NCI-H446 treated with DMSO at 0.1 percent for 48 hours (cell line): Measurements from ENCODE around the gene DLGAP4.

ENCODE experiments used
- DNase-seq: peaks from one replicate; lab custom pipeline; 2025; lab: John Stamatoyannopoulos, UW

Gene DLGAP4

DNA sequence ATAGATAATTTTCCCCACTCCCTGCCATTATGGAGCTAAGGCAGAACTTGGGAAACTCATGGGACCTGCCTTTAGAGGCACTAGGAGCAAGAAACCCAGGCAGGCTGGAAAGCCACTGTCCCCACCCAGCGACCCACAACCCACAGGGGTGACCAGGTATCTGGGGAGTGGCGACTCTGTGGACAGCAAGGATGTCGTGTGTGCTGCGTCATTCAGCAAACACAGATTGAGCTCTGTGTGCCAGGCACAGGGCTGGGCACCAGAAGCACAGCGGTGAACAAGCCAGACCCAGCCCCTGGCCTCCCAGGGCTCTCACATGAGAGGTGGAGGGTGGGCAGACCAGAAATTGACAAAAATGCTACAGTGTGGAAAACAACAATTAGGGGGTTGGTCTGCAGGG is 27.7 kb downstream of the DLGAP4 start:
- DNase-seq: no peak

DNA sequence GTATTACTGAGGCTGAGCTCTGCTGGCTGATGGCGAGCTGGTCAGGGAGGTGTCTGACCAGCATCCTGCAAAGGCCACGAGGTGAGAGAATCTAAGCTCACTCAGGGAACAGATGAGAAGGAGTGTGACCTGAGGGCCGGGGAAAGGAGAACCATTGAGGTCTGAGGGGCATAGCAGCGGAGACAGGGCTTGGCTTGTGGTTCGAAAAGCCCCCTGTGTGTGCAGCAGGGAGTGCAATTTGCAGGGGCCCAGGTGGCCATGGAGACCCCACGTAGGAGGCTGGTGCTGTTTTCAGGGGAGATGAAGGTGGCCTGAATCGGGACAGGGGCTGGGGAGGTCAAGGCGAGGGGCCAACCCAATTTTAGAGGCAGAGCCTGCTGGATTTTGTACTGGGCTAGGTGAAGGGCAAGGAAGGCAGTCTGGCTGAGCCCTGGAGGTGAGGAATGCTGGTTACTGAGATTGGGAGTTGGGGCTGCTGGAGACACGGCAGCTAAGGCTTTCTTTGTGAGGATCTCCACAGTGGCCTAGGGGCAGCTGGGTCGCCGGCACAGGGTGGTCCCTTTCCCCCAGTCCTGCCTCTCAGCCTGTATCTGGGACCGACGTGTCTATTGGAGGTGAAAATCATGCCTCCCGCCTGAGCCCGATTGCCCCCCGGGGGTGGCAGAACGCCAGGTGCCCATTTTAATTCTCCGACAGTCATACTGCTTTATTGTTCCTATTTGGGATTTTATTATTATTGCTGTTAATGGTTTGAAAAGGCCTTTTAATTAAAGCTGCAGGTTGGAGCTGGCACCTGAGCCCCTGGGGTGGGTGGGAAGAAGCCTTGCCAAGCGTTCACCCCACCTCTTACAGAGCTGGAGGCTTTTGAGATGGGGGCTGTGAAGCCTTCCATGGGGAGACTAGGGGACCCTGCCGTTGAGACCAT is 28.4 kb downstream of the DLGAP4 start:
- DNase-seq: no peak

DNA sequence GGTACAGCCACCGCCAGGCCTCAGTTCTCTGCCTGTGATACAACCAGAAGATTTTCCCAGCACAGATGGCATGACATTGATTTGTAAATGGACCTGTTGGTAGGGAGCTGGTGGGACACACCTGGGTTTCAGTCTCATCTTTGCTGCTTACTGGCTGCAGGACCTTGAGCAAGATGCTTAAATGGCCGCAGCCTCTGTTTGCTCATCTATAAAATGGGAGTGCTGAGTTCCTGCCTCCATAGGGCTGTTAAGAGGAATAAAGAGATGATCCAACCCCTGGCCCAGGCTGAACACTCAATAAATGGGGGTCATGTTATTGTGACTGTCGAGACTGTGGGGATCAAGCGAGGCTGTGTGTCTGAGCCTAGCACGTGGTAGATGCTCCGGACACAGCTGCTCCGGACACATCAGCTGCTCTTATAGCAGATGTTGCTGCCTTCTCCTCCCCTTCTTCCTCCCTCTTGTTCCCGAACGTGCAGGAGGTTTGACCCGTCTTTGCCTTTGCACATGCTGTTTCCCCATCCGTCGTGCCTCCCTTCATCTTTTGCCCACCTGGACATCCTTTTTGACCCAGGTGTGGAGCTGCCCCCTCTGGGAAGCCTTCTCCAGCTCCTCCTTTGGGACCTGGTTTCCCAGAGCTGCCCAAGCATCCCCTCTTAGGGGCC is 29.2 kb downstream of the DLGAP4 start:
- DNase-seq: no peak

DNA sequence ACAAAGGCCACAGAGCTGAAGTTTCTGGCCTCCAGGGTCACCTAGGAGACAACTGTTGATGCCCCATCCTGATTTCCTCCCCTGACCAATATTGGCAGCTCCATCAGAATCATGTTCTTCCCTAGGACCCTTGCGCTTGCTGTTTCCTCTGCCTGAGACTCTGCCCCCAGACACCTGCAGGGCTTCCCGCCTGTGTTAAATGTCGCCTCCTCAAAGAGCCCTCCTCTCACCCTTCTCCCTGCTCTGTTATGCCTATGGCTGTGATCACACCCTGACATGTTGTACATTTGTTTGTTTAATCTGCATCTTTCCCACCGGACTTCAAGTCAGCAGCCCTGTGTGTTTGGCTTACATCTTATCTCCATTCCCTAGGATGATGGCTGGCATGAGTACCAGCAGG is 30.1 kb downstream of the DLGAP4 start:
- no peak for DNase-seq

DNA sequence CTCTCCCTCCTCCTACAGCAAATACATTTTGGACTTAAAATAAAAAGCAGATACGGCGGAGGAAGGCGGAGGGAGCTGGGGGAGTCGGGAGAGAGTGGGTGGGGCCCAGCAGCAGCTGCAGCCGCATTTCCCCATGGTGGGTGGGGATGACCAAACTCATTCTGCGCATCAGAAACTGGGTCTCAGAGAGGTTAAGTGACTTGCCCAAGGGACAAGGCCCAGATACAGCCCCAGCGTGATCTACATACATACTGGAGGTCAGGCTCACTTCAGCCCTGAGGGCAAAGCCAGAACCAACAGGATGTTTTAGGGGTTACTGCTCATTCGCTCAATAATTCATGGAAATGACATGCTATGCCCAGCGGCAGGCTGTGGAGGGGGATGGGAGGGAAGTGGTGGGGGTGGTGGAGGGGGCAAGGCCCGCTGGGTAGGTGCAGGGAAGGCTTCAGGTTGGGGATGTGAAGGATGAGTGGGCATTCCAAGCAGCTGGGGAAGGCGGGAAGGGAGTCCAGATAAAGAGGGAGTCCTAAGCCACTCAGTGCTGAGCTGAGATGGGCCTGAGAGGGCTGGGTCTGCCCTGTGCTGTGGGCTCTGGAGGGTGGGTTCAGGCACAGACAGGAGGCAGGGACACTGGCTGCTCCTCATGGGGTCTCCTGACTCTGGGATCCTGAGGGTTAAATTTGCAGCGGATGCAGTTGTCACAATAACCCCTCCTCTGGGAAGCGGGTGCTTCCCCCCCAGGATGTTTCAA is 31.0 kb downstream of the DLGAP4 start:
- no peak for DNase-seq

DNA sequence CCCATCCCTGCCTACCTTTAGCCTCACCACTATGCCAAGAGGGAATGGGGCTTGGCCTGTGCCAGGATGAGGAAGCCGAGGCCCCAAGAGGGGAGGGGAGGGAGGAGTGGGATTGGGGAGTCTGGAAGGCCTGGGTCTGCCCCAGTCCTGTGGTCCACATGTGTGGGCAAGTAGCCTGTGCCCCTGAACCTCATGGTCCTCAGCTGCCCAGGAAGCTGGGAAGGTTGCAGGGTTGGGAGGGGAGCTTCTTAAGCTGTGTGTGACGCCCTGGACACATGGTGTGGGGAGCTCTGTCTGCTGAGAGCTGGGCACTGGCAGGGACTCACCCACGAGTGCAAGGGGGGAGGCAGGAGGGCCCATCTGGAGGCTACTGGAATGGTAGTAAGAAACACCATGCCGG is 31.7 kb downstream of the DLGAP4 start:
- DNase-seq: no peak

DNA sequence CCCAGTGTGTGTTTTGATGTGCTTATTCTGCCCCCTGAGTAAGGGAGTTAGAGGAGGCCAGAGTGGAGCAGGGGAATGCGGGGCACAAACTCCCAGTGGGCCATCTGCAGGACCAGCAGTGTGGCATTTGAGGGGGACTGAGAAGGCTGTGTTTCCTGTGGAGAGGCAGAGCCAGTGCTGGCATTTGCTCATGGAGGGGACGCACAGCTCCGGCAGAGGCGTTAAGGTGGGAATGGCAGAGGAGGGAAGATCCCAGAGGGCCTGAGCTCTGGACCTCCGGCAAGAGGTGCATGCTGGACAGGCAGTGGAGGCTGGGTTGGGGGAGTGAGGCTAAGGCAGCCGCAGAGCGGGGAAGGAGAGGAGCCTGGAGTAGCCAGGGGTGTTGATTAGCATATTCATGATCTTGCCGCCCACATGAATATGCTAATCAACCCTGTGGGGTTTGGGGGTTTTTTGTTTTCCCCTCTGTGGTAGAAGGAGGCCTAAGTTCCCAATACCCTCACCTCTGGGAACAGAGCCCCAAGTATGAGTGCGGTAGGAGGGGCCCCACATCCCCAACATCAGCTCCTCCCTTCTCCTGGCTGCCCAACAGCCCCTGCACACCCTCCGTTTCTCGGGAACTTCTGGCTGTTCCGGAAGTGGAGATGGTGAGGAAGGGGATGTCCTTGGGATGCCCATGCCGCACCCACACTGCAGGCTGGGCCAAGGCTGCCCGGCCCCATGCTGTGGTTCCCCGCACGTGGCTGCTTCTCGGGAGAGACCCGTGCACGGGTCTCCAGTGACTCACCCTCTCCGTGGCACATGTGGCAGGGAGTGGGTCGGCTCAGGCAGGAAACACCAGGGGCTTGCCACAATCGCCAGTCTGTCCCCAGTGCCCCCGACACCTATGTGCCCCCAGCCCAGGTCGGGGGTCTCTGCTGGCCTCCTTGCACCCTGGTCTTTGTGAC is 33.8 kb downstream of the DLGAP4 start:
- no peak for DNase-seq

DNA sequence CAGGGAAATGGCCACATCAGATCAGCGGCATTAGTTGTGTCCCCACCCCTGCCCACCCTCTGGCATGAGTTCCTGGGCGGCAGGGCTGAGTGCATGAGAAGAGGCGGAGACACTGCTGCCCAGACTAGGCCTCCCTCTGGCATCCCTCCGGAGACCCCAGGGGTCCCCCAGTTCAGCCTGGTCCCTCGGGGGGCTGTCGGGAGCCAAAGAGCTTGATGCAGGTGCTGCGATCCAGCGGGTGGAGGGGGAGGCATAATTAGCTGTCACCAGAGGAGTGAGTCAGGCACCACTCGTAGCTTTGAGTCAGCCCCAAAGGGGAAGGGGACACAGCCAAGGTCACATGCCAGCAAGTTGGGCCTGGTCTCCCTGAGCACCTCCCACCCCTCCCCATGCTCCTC is 34.5 kb downstream of the DLGAP4 start:
- no peak for DNase-seq

DNA sequence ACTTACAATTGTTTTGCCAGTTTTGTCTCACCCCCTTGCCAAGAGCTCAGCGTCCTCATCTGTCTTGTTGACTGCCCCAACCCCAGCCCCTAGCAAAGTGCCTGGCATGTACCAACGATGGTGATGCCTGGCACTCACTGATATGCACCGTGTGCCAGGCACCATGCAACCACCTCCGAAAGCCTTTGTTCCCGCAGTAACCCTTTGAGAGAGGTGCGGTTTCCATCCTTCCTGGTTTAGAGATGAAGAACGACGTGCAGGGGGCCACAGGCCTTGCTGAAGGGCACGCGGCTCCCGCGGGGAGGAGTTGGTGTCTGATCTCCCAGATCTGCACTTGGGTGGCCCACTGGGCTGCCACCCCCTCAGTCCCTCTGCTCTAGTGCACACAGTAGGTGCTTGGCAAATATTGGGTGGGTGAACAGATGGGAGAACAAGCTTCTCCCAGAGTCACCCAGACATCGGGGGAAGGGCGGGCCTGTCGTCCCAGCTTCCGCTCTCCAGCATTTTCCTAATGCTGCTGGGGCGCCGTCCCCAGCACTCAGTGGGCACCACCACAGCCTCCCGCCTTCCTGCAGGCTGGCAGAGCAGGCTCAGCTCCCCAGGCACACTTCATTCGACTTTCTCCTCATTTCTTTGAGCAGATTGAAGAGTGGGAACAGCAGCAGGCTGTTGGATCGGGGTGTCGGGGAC is 35.3 kb downstream of the DLGAP4 start:
- no peak for DNase-seq

DNA sequence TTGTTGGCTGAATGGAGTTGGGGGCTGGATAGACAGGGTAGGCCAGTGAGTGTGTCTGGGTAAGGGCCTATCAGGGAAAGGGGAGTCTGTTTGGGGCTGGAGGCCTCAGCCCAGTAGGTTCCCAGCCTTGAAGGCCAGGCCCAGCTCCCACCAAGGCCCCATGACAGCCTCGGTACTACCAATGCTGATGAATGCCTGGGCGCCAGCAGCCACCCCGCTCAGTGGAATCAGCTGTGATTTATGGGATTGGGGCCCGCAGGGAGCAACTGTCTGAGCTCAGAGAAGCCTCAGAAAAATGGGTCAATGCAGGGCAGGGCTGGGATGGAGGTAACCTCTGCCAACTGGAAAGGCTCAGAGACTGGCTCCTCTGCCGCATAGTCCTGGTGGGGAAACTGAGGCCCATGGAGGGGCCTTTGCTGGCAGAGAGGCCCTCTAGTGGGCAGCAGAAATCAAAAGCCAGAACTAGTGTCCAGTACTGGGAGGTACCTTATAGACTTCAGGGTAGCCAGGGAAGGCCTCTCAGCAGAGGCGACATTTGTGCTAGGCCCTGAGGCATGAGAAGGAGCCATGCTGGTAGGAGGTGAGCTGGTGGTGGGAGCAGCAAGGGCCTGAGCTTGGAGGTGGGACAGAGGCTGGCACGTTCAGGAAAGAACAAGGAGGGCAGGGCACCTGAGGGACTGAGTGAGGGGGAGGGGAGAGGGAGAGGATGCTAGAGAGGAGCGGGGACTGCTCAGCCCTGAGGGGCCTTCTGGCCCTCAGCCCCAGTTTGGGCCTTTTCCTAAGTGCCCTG is 36.4 kb downstream of the DLGAP4 start:
- DNase-seq: no peak

DNA sequence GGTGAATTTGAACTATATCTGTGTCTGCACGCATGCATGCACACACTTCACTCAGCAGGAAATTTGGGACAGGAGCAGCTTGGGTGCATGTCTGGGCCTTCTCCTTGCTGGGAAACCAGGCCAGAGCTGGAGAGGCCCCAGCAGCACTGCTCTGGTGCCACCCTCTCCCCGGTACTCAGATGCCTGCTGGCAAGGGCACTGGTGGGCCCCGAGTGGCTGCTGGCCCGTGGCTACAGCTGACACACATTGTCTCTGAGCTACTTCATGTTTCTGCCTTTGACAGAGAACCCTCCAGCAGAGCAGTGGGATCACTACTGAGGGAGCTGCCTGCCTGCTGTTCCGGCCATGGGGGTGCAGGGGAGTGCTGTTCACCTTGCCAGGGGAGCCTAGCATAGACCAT is 37.5 kb downstream of the DLGAP4 start:
- DNase-seq: no peak

DNA sequence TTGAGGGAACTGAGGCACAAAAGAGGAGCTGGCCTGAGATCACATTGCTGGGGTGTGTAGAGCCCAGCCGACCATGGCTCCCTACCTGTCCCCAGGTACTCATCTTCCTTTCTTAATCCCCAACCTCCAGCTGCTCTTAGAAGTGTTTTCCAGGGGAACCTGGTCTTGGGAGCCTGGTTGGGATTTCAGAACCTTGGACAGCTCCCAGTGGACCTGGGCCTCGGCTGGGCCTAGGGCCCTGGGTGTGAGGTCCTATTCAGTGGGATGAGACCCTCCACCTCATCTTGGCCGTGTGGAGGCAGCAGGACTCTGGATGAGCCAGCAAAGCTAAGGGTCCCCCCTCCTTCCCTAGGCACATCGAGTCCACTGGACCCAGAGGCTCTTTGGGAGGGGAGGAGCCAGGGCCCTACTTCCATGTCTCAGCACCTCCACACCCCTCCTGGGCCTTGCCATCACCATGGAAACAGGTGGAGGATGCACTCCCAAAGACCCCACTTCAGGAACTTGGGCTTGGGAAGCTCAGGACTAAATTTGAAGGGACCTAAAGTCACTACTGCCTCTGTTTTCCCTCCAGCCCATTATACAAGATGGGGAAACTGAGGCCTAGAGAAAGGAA is 38.5 kb downstream of the DLGAP4 start:
- no peak for DNase-seq

DNA sequence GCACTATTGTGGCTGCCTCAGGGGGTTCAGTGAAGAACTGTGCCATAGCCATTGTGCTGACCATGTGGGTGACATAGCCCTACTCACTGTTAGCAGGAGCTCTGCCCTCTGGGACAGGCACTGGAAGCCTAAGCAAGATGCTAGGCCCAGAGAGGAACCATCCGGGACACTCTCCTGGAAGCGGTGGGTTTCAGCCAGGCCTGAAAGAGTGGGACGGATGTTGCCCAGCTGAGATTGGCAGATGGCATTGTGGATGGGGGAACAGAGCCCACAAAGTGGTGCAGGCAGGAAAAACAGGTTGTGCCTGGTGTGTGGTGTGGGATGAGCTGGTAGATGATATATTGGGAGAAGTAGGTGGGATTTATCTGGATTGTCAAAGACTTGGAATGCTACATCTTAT is 40.1 kb downstream of the DLGAP4 start:
- DNase-seq: no peak

DNA sequence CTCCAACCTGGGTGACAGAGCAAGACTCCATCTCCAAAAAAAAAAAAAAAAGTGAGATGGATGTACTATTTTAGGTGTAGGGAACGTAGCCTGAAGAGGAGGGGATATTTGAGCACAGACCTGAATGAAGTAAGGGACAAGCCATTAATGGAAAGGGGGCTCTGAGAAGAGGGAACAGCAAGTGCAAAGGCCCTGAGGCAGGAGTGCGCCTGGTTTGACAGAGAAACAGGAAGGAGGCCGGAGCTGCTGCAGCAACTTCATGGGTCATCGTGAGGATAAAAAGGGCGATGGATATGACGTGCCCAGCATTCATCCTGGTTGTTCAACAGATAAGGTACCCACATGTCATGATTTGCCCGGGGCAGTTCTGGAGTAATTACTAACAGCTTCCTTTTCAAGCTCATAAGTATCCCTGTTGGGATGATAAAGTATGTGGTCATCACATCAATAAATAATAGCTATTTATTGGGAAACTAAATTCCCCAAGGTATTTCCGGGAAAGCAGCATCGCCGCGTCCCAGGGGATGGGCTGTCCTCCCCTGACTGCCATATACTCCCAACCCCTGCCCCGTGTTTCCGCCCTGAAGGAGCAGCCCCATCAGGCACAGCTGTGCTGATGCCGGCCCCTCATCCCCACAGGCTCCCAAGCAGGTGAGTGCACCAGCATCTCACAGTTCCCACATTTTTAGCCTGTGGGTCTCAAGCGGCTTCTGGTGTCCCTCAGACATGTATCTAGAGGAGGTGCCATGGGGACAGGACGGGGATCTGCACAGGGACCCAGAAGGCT is 43.4 kb downstream of the DLGAP4 start:
- DNase-seq: no peak

DNA sequence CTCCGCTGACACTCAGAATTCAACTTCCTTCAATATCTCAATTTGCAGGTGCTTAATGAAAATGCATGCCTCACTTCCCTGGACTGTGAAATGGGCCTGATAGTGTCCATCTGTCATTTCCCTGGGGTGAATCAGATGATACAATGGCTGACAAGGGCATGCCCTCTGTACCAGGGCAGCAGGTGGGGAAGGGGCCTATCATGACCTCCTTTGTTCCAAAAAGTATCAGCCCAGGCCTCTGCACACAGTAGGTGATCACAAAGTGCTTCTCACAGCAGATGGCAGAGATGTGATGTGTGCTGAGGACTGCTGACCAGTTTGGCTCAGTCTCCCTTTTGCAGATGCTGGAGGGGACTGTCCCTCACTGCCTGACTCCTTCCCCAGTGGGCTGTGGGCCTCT is 44.3 kb downstream of the DLGAP4 start:
- DNase-seq: no peak

DNA sequence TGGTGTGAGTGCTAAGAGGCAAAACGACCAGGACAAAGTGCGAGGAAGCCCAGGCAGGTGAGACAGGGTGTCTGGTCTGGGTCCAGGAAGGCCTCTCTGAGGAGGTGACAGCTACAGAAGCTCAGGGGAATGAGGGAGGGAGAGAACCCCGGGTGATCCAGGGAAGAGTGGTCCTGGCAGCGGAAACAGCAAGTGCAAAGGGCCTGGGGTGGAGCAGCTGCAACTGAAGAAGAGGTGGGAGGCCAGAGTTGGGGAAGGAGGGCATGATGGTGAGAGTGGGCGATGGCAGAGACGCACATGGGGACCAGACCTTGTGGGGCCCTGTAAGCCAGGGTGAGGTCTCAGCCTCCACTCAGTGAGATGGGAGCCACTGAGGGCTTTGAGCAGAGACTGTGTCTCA is 45.8 kb downstream of the DLGAP4 start:
- no peak for DNase-seq

DNA sequence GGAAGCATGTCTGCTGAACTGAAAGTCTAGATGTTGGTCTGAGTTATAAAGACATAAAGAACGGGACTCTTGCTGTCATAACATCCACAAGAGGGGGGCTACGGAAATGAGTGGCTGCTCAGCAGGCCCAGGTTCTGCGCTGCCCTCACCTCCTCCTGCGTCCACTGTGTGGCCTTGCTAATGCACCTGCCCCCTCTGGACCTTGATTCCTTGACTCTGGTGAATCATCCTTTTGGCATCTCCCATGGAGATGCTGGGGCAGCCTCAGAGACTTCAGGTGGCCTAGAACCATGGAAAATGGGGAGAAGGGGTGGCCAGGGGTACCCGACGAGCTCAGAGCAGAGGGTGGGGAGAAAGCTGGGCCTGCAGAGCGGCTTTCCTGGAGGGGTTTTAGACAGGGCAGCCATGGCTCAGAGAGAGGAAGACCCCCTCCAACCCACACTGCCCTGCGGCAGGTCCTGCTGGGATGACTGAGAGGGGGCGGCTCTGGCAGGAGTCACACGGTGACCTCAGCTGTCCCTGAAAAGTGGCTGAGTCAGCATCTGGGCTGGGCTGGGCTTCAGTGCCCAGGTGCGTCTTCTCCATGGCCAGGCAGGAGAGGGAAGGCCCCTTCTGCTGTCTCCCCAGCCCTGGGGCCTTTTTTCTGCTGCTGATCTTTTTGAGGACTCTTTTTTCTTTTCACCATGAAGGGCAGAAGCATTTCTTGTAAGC is 46.9 kb downstream of the DLGAP4 start:
- DNase-seq: no peak

DNA sequence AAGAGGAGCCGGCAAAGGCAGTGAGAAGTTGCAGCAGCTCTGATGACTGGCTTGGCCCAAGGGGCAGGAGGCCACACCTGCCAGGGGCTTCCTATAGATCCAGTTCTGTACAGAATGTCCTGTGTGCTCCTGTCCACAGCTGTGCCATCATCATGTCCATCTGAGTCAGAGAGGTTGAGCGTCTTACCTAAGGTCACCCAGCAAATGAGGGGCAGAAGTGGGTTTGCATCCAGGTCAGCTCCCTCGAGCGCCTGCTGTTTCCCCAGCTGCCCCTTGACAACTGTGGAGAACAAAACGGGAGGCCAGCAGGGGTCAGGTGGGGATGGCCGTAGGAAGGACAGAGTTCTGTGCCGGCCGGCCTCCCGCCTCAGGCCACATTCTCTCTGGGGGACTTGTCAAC is 47.6 kb downstream of the DLGAP4 start:
- no peak for DNase-seq
